A549 (cell line): ENCODE measurements around the gene SIM1. TPM values are rescaled to one million over a fixed set of nuclear protein-coding genes. Genes with fewer than 3 reads are reported as not detected.

Source experiments
- ATAC-seq, 2 experiments: fragments of 200-7000 bp in 1 of 2; fragments of >200 bp in 1 of 2; cut with Nextera tagmentation in 1 of 2; cut with Tn5 transposase in 1 of 2; 3 replicates each; pipeline versions ENCODE4 v1.8.0 to v1.9.1; 2018 to 2020; ENCODE audit warnings: mild to moderate bottlenecking in 1 of 2, moderate library complexity in 1 of 2
- CTCF ChIA-PET: fragments of 300-600 bp; sonication (Branson Sonifier 250); formaldehyde crosslinking; extraction: SDS; loops from one replicate; lab custom pipeline; 2021; ENCODE audit warnings: antibody characterized with exemption, inconsistent platforms; lab: Yijun Ruan, JAX
- POLR2A ChIA-PET: fragments of 350-600 bp; formaldehyde crosslinking; extraction: SDS; loops from one replicate; lab custom pipeline; 2021; ENCODE audit warnings: antibody characterized with exemption, inconsistent platforms; lab: Yijun Ruan, JAX
- DNase-seq, 2 experiments: peaks; one replicate each; pipeline versions ENCODE4 v3.0.0 to v3.0.0-alpha.2; 2011 to 2016; ENCODE audit warnings: low read depth in 1 of 2, low spot score in 1 of 2
- FAIRE-seq: peaks from 2 replicates; lab custom pipeline; 2011; peaks lifted over from hg19 to GRCh38; lab: Jason Lieb, UNC
- H3K27ac ChIP-seq, 2 experiments: fragments of >200 bp; sonication (Bioruptor Twin); formaldehyde crosslinking; 3 replicates each; pipeline ENCODE4 v1.5.1; 2016 to 2017
- H3K4me1 ChIP-seq: fragments of >200 bp; sonication (Bioruptor Twin); formaldehyde crosslinking; 3 replicates; pipeline ENCODE4 v1.6.1; 2016
- H3K4me2 ChIP-seq: fragments of >200 bp; sonication (Bioruptor Twin); formaldehyde crosslinking; 3 replicates; pipeline ENCODE4 v1.6.1; 2016
- H3K4me3 ChIP-seq: fragments of >200 bp; sonication (Bioruptor Twin); formaldehyde crosslinking; 3 replicates; pipeline ENCODE4 v1.5.1; 2016
- H3K9me3 ChIP-seq: fragments of >200 bp; sonication (Bioruptor Twin); formaldehyde crosslinking; 3 replicates; pipeline ENCODE4 v1.6.1; 2016
- ATOH8 ChIP-seq: fragments of 250-450 bp; sonication (Bioruptor Pico); IDR thresholded peaks from 2 replicates; pipeline ENCODE4 v1.5.0; 2020; ENCODE audit warnings: low read depth, mild to moderate bottlenecking, moderate library complexity
- BCL3 ChIP-seq: fragments of >200 bp; sonication (Bioruptor Twin); formaldehyde crosslinking; IDR thresholded peaks from 3 replicates; pipeline ENCODE4 v1.6.1; 2016
- CBX2 ChIP-seq: fragments of 200-600 bp; sonication (generic); IDR thresholded peaks from 2 replicates; pipeline ENCODE4 v1.6.1; 2016; ENCODE audit warnings: low read depth, mild to moderate bottlenecking, borderline replicate concordance
- CEBPB ChIP-seq, 2 experiments: fragments of >200 bp in 1 of 2; sonication (Bioruptor Twin) in 1 of 2; formaldehyde crosslinking in 1 of 2; IDR thresholded peaks; 2 replicates each; pipeline ENCODE4 v1.6.1; 2012 to 2016
- CTCF ChIP-seq: fragments of >200 bp; sonication (Bioruptor Twin); formaldehyde crosslinking; IDR thresholded peaks from 3 replicates; pipeline ENCODE4 v1.5.1; 2016
- EHF ChIP-seq: fragments of 250-450 bp; sonication (Bioruptor Pico); IDR thresholded peaks from 2 replicates; pipeline ENCODE4 v1.5.0; 2020; ENCODE audit warnings: mild to moderate bottlenecking
- EHMT2 ChIP-seq: fragments of 200-600 bp; sonication (generic); IDR thresholded peaks from 2 replicates; pipeline ENCODE4 v1.6.1; 2016; ENCODE audit warnings: antibody characterized with exemption, low read depth, mild to moderate bottlenecking, moderate library complexity
- EP300 ChIP-seq, 2 experiments: fragments of >200 bp; sonication (Bioruptor Twin); formaldehyde crosslinking; IDR thresholded peaks; 2 replicates in 1 of 2; 3 replicates in 1 of 2; pipeline ENCODE4 v1.6.1; 2016 to 2017
- FOSL2 ChIP-seq, 2 experiments: fragments of 450-650 bp in 1 of 2; fragments of >200 bp in 1 of 2; sonication (Bioruptor Twin) in 1 of 2; formaldehyde crosslinking; IDR thresholded peaks; 2 replicates each; pipeline versions ENCODE4 v1.5.0 to v1.6.1; 2016 to 2020; ENCODE audit warnings: mild to moderate bottlenecking in 1 of 2, moderate library complexity in 1 of 2
- HMGXB4 ChIP-seq: fragments of 250-450 bp; sonication (Bioruptor Pico); IDR thresholded peaks from 2 replicates; pipeline ENCODE4 v1.5.0; 2021; ENCODE audit warnings: mild to moderate bottlenecking, moderate library complexity, borderline replicate concordance
- HOXA7 ChIP-seq: fragments of 250-450 bp; sonication (Bioruptor Pico); IDR thresholded peaks from 2 replicates; pipeline ENCODE4 v1.5.0; 2020; ENCODE audit warnings: mild to moderate bottlenecking, moderate library complexity
- KDM1A ChIP-seq: fragments of 200-600 bp; sonication (generic); IDR thresholded peaks from 2 replicates; pipeline ENCODE4 v1.6.1; 2016; ENCODE audit warnings: low read depth, mild to moderate bottlenecking
- MAFK ChIP-seq: fragments of 450-650 bp; IDR thresholded peaks from 2 replicates; pipeline ENCODE4 v1.6.1; 2014; ENCODE audit not compliant: partially characterized antibody
- MAZ ChIP-seq: fragments of 150-350 bp; IDR thresholded peaks from 2 replicates; pipeline ENCODE4 v1.6.1; 2014; ENCODE audit warnings: antibody characterized with exemption, low read depth, low read length, borderline replicate concordance
- NFE2L2 ChIP-seq: fragments of 150-350 bp; conservative IDR thresholded peaks from 2 replicates; pipeline ENCODE4 v1.6.1; 2014; ENCODE audit warnings: low read length
- PHF8 ChIP-seq: fragments of 200-600 bp; sonication (generic); IDR thresholded peaks from 2 replicates; pipeline ENCODE4 v1.6.1; 2016; ENCODE audit warnings: low read depth, mild to moderate bottlenecking, antibody characterized with exemption, moderate library complexity, borderline replicate concordance
- POLR2AphosphoS2 ChIP-seq: conservative IDR thresholded peaks from 2 replicates; pipeline ENCODE4 v1.6.1; 2012; ENCODE audit warnings: low read length, improper control_type of control experiment, inconsistent platforms
- RAD21 ChIP-seq, 2 experiments: fragments of >200 bp in 1 of 2; sonication (Bioruptor Twin) in 1 of 2; formaldehyde crosslinking in 1 of 2; IDR thresholded peaks in 1 of 2; conservative IDR thresholded peaks in 1 of 2; 2 replicates in 1 of 2; 3 replicates in 1 of 2; pipeline ENCODE4 v1.6.1; 2012 to 2018; ENCODE audit warnings: inconsistent platforms in 1 of 2
- RARB ChIP-seq: fragments of 250-450 bp; sonication (Bioruptor Pico); IDR thresholded peaks from 2 replicates; pipeline ENCODE4 v1.8.0; 2021; ENCODE audit warnings: mild to moderate bottlenecking, moderate library complexity
- RCOR1 ChIP-seq: fragments of 150-350 bp; IDR thresholded peaks from 2 replicates; pipeline ENCODE4 v1.6.1; 2014; ENCODE audit warnings: antibody characterized with exemption, low read length, low read depth
- TP53 ChIP-seq: fragments of 250-450 bp; sonication (Bioruptor Pico); IDR thresholded peaks from 2 replicates; pipeline ENCODE4 v1.5.0; 2021; ENCODE audit warnings: mild to moderate bottlenecking, moderate library complexity
- ZFP36 ChIP-seq: fragments of 450-650 bp; IDR thresholded peaks from 2 replicates; pipeline ENCODE4 v1.6.1; 2014; ENCODE audit warnings: borderline replicate concordance; ENCODE audit not compliant: partially characterized antibody
- ZSCAN20 ChIP-seq: fragments of 250-450 bp; sonication (Bioruptor Pico); IDR thresholded peaks from 2 replicates; pipeline ENCODE4 v1.8.0; 2022; ENCODE audit warnings: mild to moderate bottlenecking, moderate library complexity
- WGBS: methylation state at CpG from one replicate; pipeline ENCODE4 v1.1.6; 2017; ENCODE audit errors: missing lambda C conversion rate; 5-methylcytosine and 5-hydroxymethylcytosine counted together
- polyA plus RNA-seq, 4 experiments: library from polyadenylated mRNA; depleted of rRNA in 3 of 4; stranded (reverse); fragments of >200 nt; fragmentation: RNase III in 1 of 4; extraction: RNeasy Plus Mini Kit Qiagen cat#74134 plus additional on column Dnase treatment in 1 of 4; gene quantifications; 2 replicates in 3 of 4; 3 replicates in 1 of 4; pipeline ENCODE4 v1.2.3, GENCODE V29; 2011 to 2017

Gene SIM1
- polyA plus RNA-seq, 2 of the 4 experiments (the other 2 are of a cell fraction) = not detected

- no peak for DNase-seq
- no peaks in the 10 kb centered on the region for H3K9me3 ChIP-seq
- 66% methylated on average over 6 of the region's 6 CpGs for WGBS
- H3K4me1 ChIP-seq = 0 out of 3 replicates have a peak, but pooled peaks cover 4% of the 10 kb centered on the region
- ChIA-PET POLR2A (no interaction called here), CTCF (interaction anchor here (1.1 kb wide), 1 partner anchor 11 kb away, joined by 3 read pairs; no protein-coding TSS in a partner anchor)
- H3K4me2 ChIP-seq = no peak overlapping the region
- TF ChIP-seq EHMT2 (no peak), CEBPB (IDR thresholded peaks at IDR 0.05) (no peak), FOSL2 (IDR thresholded peaks at IDR 0.05) (no peak), FOSL2 (CRISPR knock-in tag; IDR thresholded peaks at IDR 0.05) (no peak), ATOH8 (CRISPR knock-in tag) (no peak), BCL3 (no peak), ZFP36 (no peak), ZSCAN20 (CRISPR knock-in tag) (no peak), POLR2AphosphoS2 (no peak), EHF (CRISPR knock-in tag) (no peak), MAZ (no peak), CTCF (no peak), TP53 (no peak), EP300 (IDR thresholded peaks at IDR 0.05) (no peak), CBX2 (no peak), NFE2L2 (no peak), MAFK (no peak)
- no peak for ATAC-seq
- H3K4me3 ChIP-seq = no peak overlapping the region
- FAIRE-seq = no peak
- no peak overlapping the region for H3K27ac ChIP-seq
Measured at GRCh38 chr6:100468016-100468622, 3.4 kb upstream of the SIM1 start.

- DNase-seq (no peak), ATAC-seq (no peak)
- 87% methylated on average over 40 of the region's 49 CpGs for WGBS
- H3K27ac ChIP-seq = no peak overlapping the region
- POLR2A ChIA-PET = no interaction called here
- CTCF ChIA-PET = no interaction called here
- no peaks in the 10 kb centered on the region for H3K9me3 ChIP-seq
- no peak for TF ChIP-seq EHMT2
- no peak for TF ChIP-seq RCOR1
- TF ChIP-seq RARB (CRISPR knock-in tag) = no peak
- TF ChIP-seq PHF8 = no peak
- no peak for TF ChIP-seq EHF (CRISPR knock-in tag)
- TF ChIP-seq HMGXB4 = no peak
- no peak for TF ChIP-seq RAD21 (conservative IDR thresholded peaks at IDR 0.05 in 1 of 2, IDR thresholded peaks at IDR 0.05 in 1 of 2)
- no peak for TF ChIP-seq TP53
- TF ChIP-seq EP300 (IDR thresholded peaks at IDR 0.05) = no peak
- TF ChIP-seq HOXA7 (CRISPR knock-in tag) = no peak
- TF ChIP-seq KDM1A = no peak
- TF ChIP-seq, all 56 proteins: peak for 0
- FAIRE-seq = no peak
- Histone ChIP-seq H3K4me2 (no peak overlapping the region), H3K4me1 (no peaks in the 10 kb centered on the region), H3K4me3 (no peak overlapping the region)
Measured at GRCh38 chr6:100467129-100468015, 2.7 kb upstream of the SIM1 start.
